Astrocyte of the spinal cord (primary cell): ENCODE measurements around the gene NPY5R.
A peak's percentile ranks its signal among the peaks of the same experiment; 100 is the strongest.

Experiments
- DNase-seq: peaks from one replicate; pipeline ENCODE4 v3.0.0; 2011; ENCODE audit warnings: low read depth, low spot score
- H3K4me3 ChIP-seq: 2 replicates; pipeline ENCODE4 v1.5.1; 2011; ENCODE audit warnings: low read depth, mild to moderate bottlenecking, low read length, moderate library complexity
- in situ Hi-C: cut with HindIII; loops from 2 replicates; pipeline ENCODE4 v1.10.0; 2017; ENCODE audit warnings: low sequenced_read_pairs
- TF ChIP-seq, protein P1 (sequence below): IDR thresholded peaks from 2 replicates; pipeline ENCODE4 v1.5.1; 2012; ENCODE audit warnings: low read depth, mild to moderate bottlenecking, low read length, inconsistent platforms

The NPY5R gene

DNA sequence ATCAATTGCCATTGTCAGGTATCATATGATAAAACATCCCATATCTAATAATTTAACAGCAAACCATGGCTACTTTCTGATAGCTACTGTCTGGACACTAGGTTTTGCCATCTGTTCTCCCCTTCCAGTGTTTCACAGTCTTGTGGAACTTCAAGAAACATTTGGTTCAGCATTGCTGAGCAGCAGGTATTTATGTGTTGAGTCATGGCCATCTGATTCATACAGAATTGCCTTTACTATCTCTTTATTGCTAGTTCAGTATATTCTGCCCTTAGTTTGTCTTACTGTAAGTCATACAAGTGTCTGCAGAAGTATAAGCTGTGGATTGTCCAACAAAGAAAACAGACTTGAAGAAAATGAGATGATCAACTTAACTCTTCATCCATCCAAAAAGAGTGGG, 7.0 kb downstream of the NPY5R start:
- no peak overlapping the region for H3K4me3 ChIP-seq
- TF ChIP-seq, protein P1, sequence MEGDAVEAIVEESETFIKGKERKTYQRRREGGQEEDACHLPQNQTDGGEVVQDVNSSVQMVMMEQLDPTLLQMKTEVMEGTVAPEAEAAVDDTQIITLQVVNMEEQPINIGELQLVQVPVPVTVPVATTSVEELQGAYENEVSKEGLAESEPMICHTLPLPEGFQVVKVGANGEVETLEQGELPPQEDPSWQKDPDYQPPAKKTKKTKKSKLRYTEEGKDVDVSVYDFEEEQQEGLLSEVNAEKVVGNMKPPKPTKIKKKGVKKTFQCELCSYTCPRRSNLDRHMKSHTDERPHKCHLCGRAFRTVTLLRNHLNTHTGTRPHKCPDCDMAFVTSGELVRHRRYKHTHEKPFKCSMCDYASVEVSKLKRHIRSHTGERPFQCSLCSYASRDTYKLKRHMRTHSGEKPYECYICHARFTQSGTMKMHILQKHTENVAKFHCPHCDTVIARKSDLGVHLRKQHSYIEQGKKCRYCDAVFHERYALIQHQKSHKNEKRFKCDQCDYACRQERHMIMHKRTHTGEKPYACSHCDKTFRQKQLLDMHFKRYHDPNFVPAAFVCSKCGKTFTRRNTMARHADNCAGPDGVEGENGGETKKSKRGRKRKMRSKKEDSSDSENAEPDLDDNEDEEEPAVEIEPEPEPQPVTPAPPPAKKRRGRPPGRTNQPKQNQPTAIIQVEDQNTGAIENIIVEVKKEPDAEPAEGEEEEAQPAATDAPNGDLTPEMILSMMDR, result no peak
- in situ Hi-C loops, result no loop called here
- DNase-seq, result peak; percentile 17

DNA sequence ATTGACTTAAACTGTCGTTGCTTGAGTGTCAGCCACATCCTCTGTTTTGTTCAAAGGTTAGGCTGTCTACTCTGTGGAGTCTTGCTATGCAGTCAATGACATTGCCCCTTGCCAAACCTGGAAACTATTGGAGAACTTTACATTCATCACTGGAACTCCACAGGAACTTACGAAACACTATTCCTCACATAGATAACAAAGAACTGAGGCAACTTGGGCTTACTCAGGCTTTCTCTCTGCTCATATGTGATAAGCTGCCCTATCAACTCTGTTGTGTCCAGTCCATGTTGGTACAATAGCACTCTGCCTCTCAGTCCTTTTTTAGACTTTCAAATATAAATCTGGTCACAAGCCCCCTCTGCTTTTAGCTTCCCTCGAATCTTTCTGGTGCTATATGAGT, 9.4 kb downstream of the NPY5R start:
- in situ Hi-C loops, result no loop called here
- TF ChIP-seq, protein P1, result no peak
- DNase-seq, result no peak
- H3K4me3 ChIP-seq, result no peak overlapping the region

DNA sequence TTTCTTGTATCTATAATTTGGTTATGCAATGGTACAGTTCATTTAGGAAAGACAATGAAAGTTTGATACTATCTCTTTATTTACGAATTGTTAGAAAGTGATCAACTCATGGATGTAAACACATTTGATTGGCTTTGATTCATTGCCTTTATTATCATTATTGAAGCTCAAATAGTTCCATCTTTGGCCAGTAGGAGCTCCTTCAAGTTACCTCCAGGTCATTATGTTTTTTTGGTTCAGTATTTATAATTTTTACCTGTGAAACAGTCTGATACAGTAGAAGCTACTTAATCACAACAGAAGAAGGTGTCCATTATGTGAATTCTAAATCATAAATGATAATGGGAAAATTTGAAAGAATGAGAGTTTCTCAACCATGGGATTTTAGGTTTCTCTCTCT, 12.4 kb downstream of the NPY5R start:
- TF ChIP-seq, protein P1, result no peak
- no peak overlapping the region for H3K4me3 ChIP-seq
- DNase-seq, result no peak
- in situ Hi-C loops, result no loop called here

DNA sequence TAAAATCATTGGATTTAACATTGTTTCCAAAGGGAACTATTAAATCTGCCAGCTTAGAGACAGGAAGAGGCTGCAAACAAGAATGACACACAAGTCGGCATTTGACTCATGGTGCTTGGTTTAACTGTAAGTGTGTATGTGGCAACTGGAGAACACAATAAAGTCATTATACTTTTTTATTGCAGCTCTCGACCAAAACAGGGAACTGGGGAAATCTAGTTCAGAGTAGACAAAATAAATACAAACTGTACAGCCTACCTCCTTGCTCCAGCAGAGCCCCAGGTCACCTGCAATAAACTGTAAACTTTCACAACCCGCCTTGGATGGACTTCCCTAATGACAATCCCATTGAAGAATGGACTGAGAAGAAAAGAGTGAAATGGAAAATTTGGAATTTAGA, 24.0 kb downstream of the NPY5R start:
- DNase-seq, result no peak
- no peak overlapping the region for H3K4me3 ChIP-seq
- TF ChIP-seq, protein P1, result no peak
- in situ Hi-C loops, result no loop called here

DNA sequence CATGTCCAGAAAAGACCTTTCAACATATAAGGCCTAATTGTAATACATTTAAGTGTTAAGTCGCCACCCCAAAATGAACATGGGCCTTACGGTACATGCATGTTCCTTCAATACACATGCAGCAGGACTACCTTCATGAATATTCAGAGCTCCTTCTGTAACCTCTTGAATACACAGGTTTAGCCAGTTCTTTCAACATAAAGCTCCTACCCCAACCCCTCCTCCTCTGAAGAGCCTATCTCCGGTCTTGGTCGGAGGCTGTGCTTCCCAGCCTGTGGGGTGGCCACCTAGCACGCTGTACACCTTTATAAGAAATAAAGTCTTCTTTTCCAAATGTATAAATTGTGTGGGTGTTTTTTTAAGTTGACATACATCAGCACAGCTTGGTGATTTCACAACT, 28.3 kb downstream of the NPY5R start:
- H3K4me3 ChIP-seq, result no peak overlapping the region
- in situ Hi-C loops, result no loop called here
- TF ChIP-seq, protein P1, result no peak
- no peak for DNase-seq

DNA sequence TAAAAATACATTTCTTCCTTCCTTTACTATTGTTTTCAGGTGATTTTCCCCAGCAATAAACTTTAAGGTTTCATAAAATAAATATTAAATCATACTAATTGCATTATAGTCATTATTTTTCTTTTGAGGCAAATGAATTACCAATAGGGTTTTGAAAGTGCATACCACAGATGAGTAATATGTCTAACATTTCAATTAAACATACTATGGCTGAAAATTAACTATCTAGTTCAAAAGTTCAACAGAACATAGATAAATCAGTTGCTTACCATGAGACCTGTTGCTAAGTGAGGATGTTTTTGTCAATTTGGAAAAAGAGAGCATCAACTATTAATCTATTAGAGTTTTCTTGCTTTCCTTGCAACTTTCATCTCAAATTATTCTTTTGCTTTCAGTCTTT, 35.0 kb downstream of the NPY5R start:
- no peak overlapping the region for H3K4me3 ChIP-seq
- TF ChIP-seq, protein P1, result no peak
- no peak for DNase-seq
- in situ Hi-C loops, result no loop called here

DNA sequence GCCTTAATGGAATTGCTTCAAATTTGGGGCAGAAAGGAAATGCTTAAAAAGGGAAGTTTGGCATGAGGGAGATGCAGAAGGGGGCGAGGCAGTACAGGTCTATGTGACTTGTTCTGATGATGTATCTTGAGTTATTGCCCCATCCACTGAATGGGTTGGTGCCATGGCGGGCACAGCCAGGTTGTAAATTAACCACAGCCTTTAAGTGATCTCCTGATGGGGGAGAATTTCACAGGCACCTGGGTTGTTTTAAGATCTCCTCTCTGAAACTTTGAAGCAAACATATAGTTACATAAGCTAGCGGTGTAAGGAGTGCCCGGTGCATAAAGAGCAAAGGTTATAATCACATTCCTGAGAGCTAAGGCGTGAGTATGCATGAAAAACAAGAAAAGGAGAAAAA, 37.0 kb downstream of the NPY5R start:
- in situ Hi-C loops, result no loop called here
- TF ChIP-seq, protein P1, result no peak
- H3K4me3 ChIP-seq, result no peak overlapping the region
- no peak for DNase-seq
